HCT116 (cell line): Measurements from ENCODE around the gene SNX20. TPM values are rescaled to one million over a fixed set of nuclear protein-coding genes. Genes with fewer than 3 reads are reported as not detected.

ENCODE experiments used
- ATAC-seq: fragments of 200-7000 bp; cut with Tn5 transposase; 2 replicates; pipeline ENCODE4 v1.9.1; 2020; ENCODE audit warnings: mild to moderate bottlenecking, moderate library complexity
- BruUV-seq: library from RNA; stranded (reverse); fragments of 400-500 nt; replicated peaks from 2 replicates; lab custom pipeline; 2021; lab: Mats Ljungman, UMichigan
- CTCF ChIA-PET: fragments of 300-600 bp; sonication (Branson Sonifier 250); formaldehyde crosslinking; loops from one replicate; lab custom pipeline; 2021; ENCODE audit warnings: antibody characterized with exemption; lab: Charles Lee
- POLR2A ChIA-PET: fragments of 300-600, 350-600 bp; sonication (Branson Sonifier 250); formaldehyde crosslinking; loops from one replicate; lab custom pipeline; 2021; ENCODE audit warnings: antibody characterized with exemption; lab: Charles Lee
- RAD21 ChIA-PET, 2 experiments: fragments of 300-600 bp; sonication (Branson Sonifier 250); formaldehyde crosslinking; loops; one replicate each; lab custom pipeline; 2023; ENCODE audit warnings: low total read pairs in 2 of 2; ENCODE audit not compliant: uncharacterized antibody in 2 of 2, unreplicated experiment in 2 of 2, low non-redundant PET in 1 of 2; lab: Charles Lee
- DNase-seq: peaks from one replicate; pipeline ENCODE4 v3.0.0-alpha.2; 2010; ENCODE audit warnings: low read depth, low spot score
- H2AFZ ChIP-seq: fragments of 200-600 bp; shearing (Covaris generic), sonication (generic); 2 replicates; pipeline ENCODE4 v1.6.1; 2017; ENCODE audit warnings: low read depth, mixed run types, mixed read lengths, antibody characterized with exemption, low read length; ENCODE audit not compliant: poor library complexity, severe bottlenecking
- H3K27ac ChIP-seq: 2 replicates; pipeline ENCODE4 v1.5.1; 2012; ENCODE audit warnings: low read depth, low read length
- H3K27me3 ChIP-seq: fragments of 200-600 bp; sonication (generic); 2 replicates; pipeline ENCODE4 v1.6.1; 2016; ENCODE audit warnings: mixed run types, low read length, mixed read lengths; ENCODE audit not compliant: insufficient read depth
- H3K36me3 ChIP-seq, 2 experiments: fragments of 200-500 bp in 1 of 2; fragments of 200-600 bp in 1 of 2; sonication (Bioruptor generic) in 1 of 2; sonication (generic) in 1 of 2; 2 replicates each; pipeline versions ENCODE4 v1.5.1 to v1.6.1; 2014 to 2016; ENCODE audit warnings: low read length in 2 of 2, inconsistent platforms in 1 of 2, mixed read lengths in 1 of 2, mixed run types in 1 of 2; ENCODE audit not compliant: insufficient read depth in 2 of 2, control insufficient read depth in 1 of 2
- H3K4me1 ChIP-seq, 2 experiments: fragments of 200-600 bp in 1 of 2; sonication (generic) in 1 of 2; 2 replicates each; pipeline versions ENCODE4 v1.5.1 to v1.6.1; 2012 to 2017; ENCODE audit warnings: low read length in 2 of 2, inconsistent platforms in 1 of 2, mild to moderate bottlenecking in 1 of 2, mixed read lengths in 1 of 2, mixed run types in 1 of 2, moderate library complexity in 1 of 2; ENCODE audit not compliant: insufficient read depth in 2 of 2, control insufficient read depth in 1 of 2
- H3K4me2 ChIP-seq: fragments of 200-600 bp; sonication (generic); 2 replicates; pipeline ENCODE4 v1.6.1; 2017; ENCODE audit warnings: mixed run types, low read length, mixed read lengths
- H3K4me3 ChIP-seq, 2 experiments: fragments of 200-600 bp in 1 of 2; sonication (generic) in 1 of 2; replicated peaks in 1 of 2; 2 replicates each; pipeline ENCODE4 v1.5.1; 2011 to 2016; ENCODE audit warnings: low read length in 2 of 2, control low read depth in 1 of 2, low read depth in 1 of 2, mild to moderate bottlenecking in 1 of 2, mixed read lengths in 1 of 2, mixed run types in 1 of 2
- H3K79me2 ChIP-seq: fragments of 200-600 bp; sonication (generic); 2 replicates; pipeline ENCODE4 v1.6.1; 2017; ENCODE audit warnings: mild to moderate bottlenecking, mixed run types, low read length, moderate library complexity, mixed read lengths; ENCODE audit not compliant: insufficient read depth
- H3K9ac ChIP-seq: fragments of 200-600 bp; sonication (generic); 2 replicates; pipeline ENCODE4 v1.6.1; 2016; ENCODE audit warnings: low read length, mixed read lengths
- H3K9me2 ChIP-seq: fragments of 200-600 bp; sonication (generic), shearing (Covaris generic); 2 replicates; pipeline ENCODE4 v1.6.1; 2017; ENCODE audit warnings: mixed run types, mild to moderate bottlenecking, moderate library complexity; ENCODE audit not compliant: insufficient read depth
- H3K9me3 ChIP-seq, 2 experiments: fragments of 200-500 bp in 1 of 2; fragments of 200-600 bp in 1 of 2; sonication (Bioruptor generic) in 1 of 2; sonication (generic) in 1 of 2; 2 replicates each; pipeline ENCODE4 v1.6.1; 2014 to 2017; ENCODE audit warnings: low read length in 2 of 2, mixed read lengths in 2 of 2, inconsistent platforms in 1 of 2, low read depth in 1 of 2, mild to moderate bottlenecking in 1 of 2, mixed run types in 1 of 2, moderate library complexity in 1 of 2; ENCODE audit not compliant: control insufficient read depth in 1 of 2, insufficient read depth in 1 of 2
- H4K20me1 ChIP-seq: fragments of 200-600 bp; sonication (generic), shearing (Covaris generic); 2 replicates; pipeline ENCODE4 v1.6.1; 2017; ENCODE audit warnings: mixed run types, mild to moderate bottlenecking, moderate library complexity; ENCODE audit not compliant: insufficient read depth
- CEBPB ChIP-seq: IDR thresholded peaks from 2 replicates; pipeline ENCODE4 v1.6.1; 2012; ENCODE audit warnings: low read depth
- EGR1 ChIP-seq: IDR thresholded peaks from 2 replicates; pipeline ENCODE4 v1.6.1; 2012; ENCODE audit warnings: low read depth
- ELF1 ChIP-seq: IDR thresholded peaks from 2 replicates; pipeline ENCODE4 v1.6.1; 2012; ENCODE audit warnings: low read depth, borderline replicate concordance
- FOSL1 ChIP-seq: IDR thresholded peaks from 2 replicates; pipeline ENCODE4 v1.6.1; 2012; ENCODE audit warnings: low read depth
- MAX ChIP-seq: IDR thresholded peaks from 2 replicates; pipeline ENCODE4 v1.6.1; 2012
- POLR2A ChIP-seq: IDR thresholded peaks from 2 replicates; pipeline ENCODE4 v1.7.0; 2011; ENCODE audit warnings: borderline replicate concordance; ENCODE audit not compliant: insufficient read depth, insufficient read length; ENCODE audit errors: extremely low read depth
- SIN3A ChIP-seq: IDR thresholded peaks from 2 replicates; pipeline ENCODE4 v1.6.1; 2012; ENCODE audit warnings: low read depth
- TCF7L2 ChIP-seq: IDR thresholded peaks from 2 replicates; pipeline ENCODE4 v1.7.0; 2011; ENCODE audit warnings: borderline replicate concordance, inconsistent platforms; ENCODE audit not compliant: insufficient read depth, insufficient read length; ENCODE audit errors: extremely low read depth
- YY1 ChIP-seq: IDR thresholded peaks from 2 replicates; pipeline ENCODE4 v1.6.1; 2011; ENCODE audit warnings: low read length, low read depth, moderate library complexity, mild to moderate bottlenecking; ENCODE audit not compliant: insufficient replicate concordance; ENCODE audit errors: extremely low read depth
- intact Hi-C: fragments of 100-400 bp; cut with micrococcal nuclease; formaldehyde crosslinking; loops from 2 replicates; pipeline ENCODE4 v1.10.0; 2022
- total RNA-seq: library from RNA; stranded (reverse); gene quantifications from one replicate; pipeline ENCODE4 v1.2.1, GENCODE V29; 2021; ENCODE audit not compliant: unreplicated experiment
- TF ChIP-seq, protein P1 (sequence below): IDR thresholded peaks from 2 replicates; pipeline ENCODE4 v1.6.1; 2011; ENCODE audit warnings: mild to moderate bottlenecking, low read length, moderate library complexity; ENCODE audit not compliant: insufficient replicate concordance; ENCODE audit errors: extremely low read depth
- TF ChIP-seq, protein P2 (sequence below): IDR thresholded peaks from 2 replicates; pipeline ENCODE4 v1.6.1; 2012; ENCODE audit warnings: low read depth

SNX20 gene
- total RNA-seq, 1 experiment from 2014 or later, result 0.07 TPM

GRCh38 chr16:50678531-50678930 lies 2.6 kb downstream of the SNX20 start:
- no peaks in the 10 kb centered on the region for H3K27me3 ChIP-seq
- peaks cover 0 to under 1% of the 10 kb centered on the region in 2 experiments; a peak in 1 of 4 replicates for H3K9me3 ChIP-seq
- ATAC-seq (no peak), DNase-seq (no peak)
- H3K9me2 ChIP-seq, result no peaks in the 10 kb centered on the region
- no peak overlapping the region for H3K27ac ChIP-seq
- H2AFZ ChIP-seq, result no peak overlapping the region
- H4K20me1 ChIP-seq, result no peaks in the 10 kb centered on the region
- no peaks in the 10 kb centered on the region for H3K79me2 ChIP-seq
- POLR2A ChIA-PET, result no interaction called here
- RAD21 ChIA-PET, result no interaction called here
- no peak overlapping the region for H3K4me2 ChIP-seq
- H3K4me1 ChIP-seq, result no peaks in the 10 kb centered on the region
- TF ChIP-seq MAX, result no peak
- TF ChIP-seq ELF1, result no peak
- TF ChIP-seq FOSL1, result no peak
- no peak for TF ChIP-seq TCF7L2
- TF ChIP-seq YY1, result no peak
- TF ChIP-seq, protein P1, sequence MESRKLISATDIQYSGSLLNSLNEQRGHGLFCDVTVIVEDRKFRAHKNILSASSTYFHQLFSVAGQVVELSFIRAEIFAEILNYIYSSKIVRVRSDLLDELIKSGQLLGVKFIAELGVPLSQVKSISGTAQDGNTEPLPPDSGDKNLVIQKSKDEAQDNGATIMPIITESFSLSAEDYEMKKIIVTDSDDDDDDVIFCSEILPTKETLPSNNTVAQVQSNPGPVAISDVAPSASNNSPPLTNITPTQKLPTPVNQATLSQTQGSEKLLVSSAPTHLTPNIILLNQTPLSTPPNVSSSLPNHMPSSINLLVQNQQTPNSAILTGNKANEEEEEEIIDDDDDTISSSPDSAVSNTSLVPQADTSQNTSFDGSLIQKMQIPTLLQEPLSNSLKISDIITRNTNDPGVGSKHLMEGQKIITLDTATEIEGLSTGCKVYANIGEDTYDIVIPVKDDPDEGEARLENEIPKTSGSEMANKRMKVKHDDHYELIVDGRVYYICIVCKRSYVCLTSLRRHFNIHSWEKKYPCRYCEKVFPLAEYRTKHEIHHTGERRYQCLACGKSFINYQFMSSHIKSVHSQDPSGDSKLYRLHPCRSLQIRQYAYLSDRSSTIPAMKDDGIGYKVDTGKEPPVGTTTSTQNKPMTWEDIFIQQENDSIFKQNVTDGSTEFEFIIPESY, result no peak
- TF ChIP-seq EGR1, result no peak
- no peak for TF ChIP-seq POLR2A
- TF ChIP-seq CEBPB, result no peak
- TF ChIP-seq, protein P2, sequence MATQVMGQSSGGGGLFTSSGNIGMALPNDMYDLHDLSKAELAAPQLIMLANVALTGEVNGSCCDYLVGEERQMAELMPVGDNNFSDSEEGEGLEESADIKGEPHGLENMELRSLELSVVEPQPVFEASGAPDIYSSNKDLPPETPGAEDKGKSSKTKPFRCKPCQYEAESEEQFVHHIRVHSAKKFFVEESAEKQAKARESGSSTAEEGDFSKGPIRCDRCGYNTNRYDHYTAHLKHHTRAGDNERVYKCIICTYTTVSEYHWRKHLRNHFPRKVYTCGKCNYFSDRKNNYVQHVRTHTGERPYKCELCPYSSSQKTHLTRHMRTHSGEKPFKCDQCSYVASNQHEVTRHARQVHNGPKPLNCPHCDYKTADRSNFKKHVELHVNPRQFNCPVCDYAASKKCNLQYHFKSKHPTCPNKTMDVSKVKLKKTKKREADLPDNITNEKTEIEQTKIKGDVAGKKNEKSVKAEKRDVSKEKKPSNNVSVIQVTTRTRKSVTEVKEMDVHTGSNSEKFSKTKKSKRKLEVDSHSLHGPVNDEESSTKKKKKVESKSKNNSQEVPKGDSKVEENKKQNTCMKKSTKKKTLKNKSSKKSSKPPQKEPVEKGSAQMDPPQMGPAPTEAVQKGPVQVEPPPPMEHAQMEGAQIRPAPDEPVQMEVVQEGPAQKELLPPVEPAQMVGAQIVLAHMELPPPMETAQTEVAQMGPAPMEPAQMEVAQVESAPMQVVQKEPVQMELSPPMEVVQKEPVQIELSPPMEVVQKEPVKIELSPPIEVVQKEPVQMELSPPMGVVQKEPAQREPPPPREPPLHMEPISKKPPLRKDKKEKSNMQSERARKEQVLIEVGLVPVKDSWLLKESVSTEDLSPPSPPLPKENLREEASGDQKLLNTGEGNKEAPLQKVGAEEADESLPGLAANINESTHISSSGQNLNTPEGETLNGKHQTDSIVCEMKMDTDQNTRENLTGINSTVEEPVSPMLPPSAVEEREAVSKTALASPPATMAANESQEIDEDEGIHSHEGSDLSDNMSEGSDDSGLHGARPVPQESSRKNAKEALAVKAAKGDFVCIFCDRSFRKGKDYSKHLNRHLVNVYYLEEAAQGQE, result no peak
- no peak for TF ChIP-seq SIN3A
- H3K36me3 ChIP-seq, result no peaks in the 10 kb centered on the region
- H3K4me3 ChIP-seq, result no peak overlapping the region
- intact Hi-C loops, result loop anchor here (10.0 kb wide), 2 partner anchors 544 to 1306 kb away; no protein-coding TSS in a partner anchor
- CTCF ChIA-PET, result interaction anchor here (0.9 to 2.5 kb wide), 2 partner anchors 9 to 13 kb away, joined by 3 to 8 read pairs; no protein-coding TSS in a partner anchor
- no peak overlapping the region for H3K9ac ChIP-seq
- no TSS peak for BruUV-seq
